Thoracic aorta (tissue), 2 donors: Measurements from ENCODE around the gene HHEX. TPM values are rescaled to one million over a fixed set of nuclear protein-coding genes. Genes with fewer than 3 reads are reported as not detected.

Experiments used
- ATAC-seq: fragments of 150-250 bp; one replicate; pipeline ENCODE4 v1.8.0; 2017; ENCODE audit warnings: low read depth; ENCODE audit not compliant: insufficient number of reproducible peaks, low FRiP score
- DNase-seq: peaks from one replicate; pipeline ENCODE4 v3.0.0-alpha.2; 2020; ENCODE audit warnings: low spot score
- H3K27ac ChIP-seq, 2 donors: fragments of 200-600 bp; sonication (generic); 1 replicate in 1 of 2; 2 replicates in 1 of 2; pipeline ENCODE4 v1.5.1; 2016; ENCODE audit warnings: mild to moderate bottlenecking in 2 of 2, moderate library complexity in 2 of 2
- H3K27me3 ChIP-seq: fragments of 200-600 bp; sonication (generic); replicated peaks from 2 replicates; pipeline ENCODE4 v1.6.0; 2016; ENCODE audit warnings: mild to moderate bottlenecking; ENCODE audit not compliant: insufficient read depth
- H3K36me3 ChIP-seq: fragments of 200-600 bp; sonication (generic); one replicate; pipeline ENCODE4 v1.5.1; 2016
- H3K4me1 ChIP-seq, 2 donors: fragments of 200-600 bp; sonication (generic); 1 replicate in 1 of 2; 2 replicates in 1 of 2; pipeline versions ENCODE4 v1.5.1 to v1.6.0; 2016; ENCODE audit warnings: low read depth in 2 of 2, mild to moderate bottlenecking in 1 of 2; ENCODE audit not compliant: control insufficient read depth in 1 of 2
- H3K4me3 ChIP-seq: fragments of 200-600 bp; sonication (generic); 2 replicates; pipeline ENCODE4 v1.5.1; 2016; ENCODE audit warnings: mild to moderate bottlenecking
- H3K9me3 ChIP-seq: fragments of 200-600 bp; sonication (generic); 2 replicates; pipeline ENCODE4 v1.5.1; 2016
- CTCF ChIP-seq: fragments of 200-600 bp; sonication (generic); IDR thresholded peaks from one replicate; pipeline ENCODE4 v1.5.1; 2019; ENCODE audit warnings: antibody characterized with exemption
- total RNA-seq, 2 donors: library from RNA; depleted of rRNA; stranded (reverse); fragments of >200 nt; gene quantifications; one replicate each; pipeline versions ENCODE4 v1.1.0 to v1.2.3, GENCODE V29; 2016

The HHEX gene
- total RNA-seq, 2 donors from 2014 or later: 6.2 to 10.9 TPM

DNA sequence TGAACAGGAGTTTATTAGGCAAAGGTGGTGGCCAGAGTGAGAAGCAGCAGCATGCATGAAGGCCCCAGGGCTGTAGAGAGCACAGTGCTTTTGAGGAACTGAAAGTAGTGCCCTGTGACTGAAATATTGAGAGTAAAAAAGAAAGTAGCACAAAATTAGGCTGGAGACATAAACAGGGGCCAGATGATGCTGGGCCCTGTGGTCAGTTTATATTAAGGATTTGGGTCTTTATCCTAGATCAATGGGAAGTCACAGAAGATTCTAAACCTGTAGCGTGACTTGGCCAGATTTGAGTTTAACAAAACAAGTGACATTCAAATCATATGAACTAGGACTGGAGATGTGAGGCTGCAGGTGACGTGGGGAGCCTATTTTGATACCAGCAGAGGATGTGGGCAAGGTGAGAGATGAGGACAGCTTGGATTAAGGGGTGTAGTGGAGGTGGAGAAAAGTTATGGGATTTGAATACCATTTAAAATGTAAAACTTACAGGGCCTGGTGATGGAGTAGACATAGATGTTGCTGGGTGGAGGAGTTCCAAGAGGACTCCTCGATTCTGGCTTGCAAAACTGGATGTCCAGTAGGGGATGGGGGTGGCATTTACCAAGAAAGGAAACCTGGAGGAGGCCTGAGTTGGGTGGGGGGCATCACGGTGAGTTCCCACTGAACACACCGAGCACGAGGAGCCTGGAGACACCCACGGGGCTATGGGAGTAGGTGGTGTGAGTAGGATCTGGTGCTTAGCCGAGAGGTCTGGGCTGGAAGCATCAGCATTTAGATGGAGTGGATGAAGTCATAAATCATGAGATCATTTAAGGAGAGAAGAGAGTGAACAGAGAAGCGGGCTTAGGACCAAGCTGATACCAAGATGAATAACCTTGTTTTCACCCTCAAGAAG lies 52.8 kb downstream of the HHEX start:
- DNase-seq: no peak
- ATAC-seq: no peak

More for the DNA sequence above, 52.8 kb downstream of the HHEX start:
- Histone ChIP-seq H3K9me3 (no peaks in the 10 kb centered on the region), H3K36me3 (no peaks in the 10 kb centered on the region), H3K27ac (no peak overlapping the region), H3K27me3 (no peaks in the 10 kb centered on the region), H3K4me3 (no peak overlapping the region), H3K4me1 (no peaks in the 10 kb centered on the region)
- TF ChIP-seq CTCF: no peak

Other genes with a start within 250 kb of the HHEX start
- 10 to 100 TPM; 26.0 to 39.1 TPM for gene IDE, start 115.9 kb upstream of the HHEX start, total RNA-seq
- 1 to 10 TPM in 1 of 2 donors, under 1 TPM in 1; 0.81 to 1.9 TPM for gene KIF11, start 96.8 kb upstream of the HHEX start, total RNA-seq
- gene EXOC6, start 158.6 kb downstream of the HHEX start, total RNA-seq: 10 to 100 TPM; 13.3 to 16.8 TPM